ENCODE data around the gene DUOX2. TPM values are rescaled to one million over a fixed set of nuclear protein-coding genes. Genes with fewer than 3 reads are reported as not detected.

DUOX2 gene
- total and polyA plus RNA-seq, 2 experiments from 2014 or later = not detected

DNA sequence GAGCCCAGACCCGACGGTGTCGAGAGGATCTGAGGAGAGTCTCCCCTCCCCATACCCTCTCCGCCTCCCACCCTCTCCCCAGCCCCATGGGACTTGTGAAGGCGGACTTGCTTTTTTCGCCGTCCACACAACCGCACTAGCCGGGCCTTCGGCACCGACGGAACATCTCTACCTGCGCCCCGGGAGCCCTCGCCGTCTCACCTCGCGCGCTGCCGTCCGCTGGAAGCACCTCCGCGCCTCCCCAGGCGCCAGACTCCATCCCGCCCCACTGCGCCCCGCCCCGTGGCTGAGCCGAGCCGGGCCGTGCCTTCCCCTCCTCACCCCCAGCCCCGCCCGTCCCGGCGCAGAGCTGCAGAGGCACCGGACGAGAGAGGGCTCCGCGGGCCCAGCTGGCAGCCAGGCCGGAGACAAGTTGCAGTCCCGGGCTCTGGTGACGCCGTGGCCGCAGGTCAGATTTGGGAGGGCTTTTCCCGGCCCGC, 15.7 kb upstream of the DUOX2 start, which contains the start of the genes DUOX1 and DUOXA1:
DUOX1 (plus strand) TSS at position 344 of the 479 bp plus-strand sequence. CDS start 1,973 bp downstream, outside the sequence.
DUOXA1 (minus strand) TSS at position 229 of the 479 bp plus-strand sequence. CDS start 6,865 bp downstream, outside the sequence.
- H3K4me1 Mint-ChIP-seq = peaks cover 5% of the 10 kb centered on the region; the same call in 2 of the 3 replicates
- H4K20me1 ChIP-seq (replicated peaks; ENCODE audit: insufficient read depth) = no peaks in the 10 kb centered on the region; the same call in 1 of the 2 replicates
- H3K4me3 Mint-ChIP-seq = peak within 1 kb of the TSS; percentile 71
- no peaks in the 10 kb centered on the region for H3K79me2 ChIP-seq (replicated peaks; ENCODE audit: insufficient read depth)
- H3K27me3 ChIP-seq (ENCODE audit: insufficient read depth) = peaks cover 100% of the 10 kb centered on the region
- H3F3A ChIP-seq (replicated peaks; ENCODE audit: low read depth) = no peaks in the 10 kb centered on the region
- H3K9me3 Mint-ChIP-seq = no peaks in the 10 kb centered on the region; the same call in 2 of the 3 replicates
- H3K27ac Mint-ChIP-seq = no peak within 1 kb of the TSS
- TF ChIP-seq EZH2 (IDR thresholded peaks at IDR 0.05; ENCODE audit: low read depth, unreplicated experiment) = peak; percentile 83
- TF ChIP-seq ZNF462 (CRISPR knock-in tag; IDR thresholded peaks at IDR 0.05) = no peak
- peak within 1 kb of the TSS; percentile 63 for H3K4me3 ChIP-seq
- H3K9me2 ChIP-seq (ENCODE audit: insufficient read depth) = no peaks in the 10 kb centered on the region
- H3K4me1 ChIP-seq (ENCODE audit: insufficient read depth) = peaks cover 16% of the 10 kb centered on the region; the same call in 1 of the 2 replicates
- H3K36me3 ChIP-seq (ENCODE audit: insufficient read depth) = no peaks in the 10 kb centered on the region
- H3K27me3 Mint-ChIP-seq (ENCODE audit: insufficient read depth, low read depth, poor library complexity) = peaks cover 81% of the 10 kb centered on the region
- no peak within 1 kb of the TSS for H3K27ac ChIP-seq (ENCODE audit: low read depth)
- ATAC-seq = peak; percentile 86
- DNase-seq (ENCODE audit: low spot score) = peak; percentile 75
- H3K4me2 ChIP-seq = peak within 1 kb of the TSS; percentile 87
- peak within 1 kb of the TSS; percentile 95 for H2AFZ ChIP-seq
- H3K36me3 Mint-ChIP-seq (ENCODE audit: low read depth) = no peaks in the 10 kb centered on the region; the same call in 2 of the 3 replicates

GRCh38 chr15:45128971-45129639, 15.1 kb upstream of the DUOX2 start:
- H3K4me3 Mint-ChIP-seq = peak overlapping the region; percentile 71
- peaks cover 5% of the 10 kb centered on the region; the same call in 2 of the 3 replicates for H3K4me1 Mint-ChIP-seq
- DNase-seq (ENCODE audit: low spot score) (peak; percentile 39), ATAC-seq (peak; percentile 55)
- no peaks in the 10 kb centered on the region for H3K36me3 Mint-ChIP-seq (ENCODE audit: low read depth)
- peak overlapping the region; percentile 87 for H3K4me2 ChIP-seq
- peaks cover 76% of the 10 kb centered on the region for H3K27me3 Mint-ChIP-seq (ENCODE audit: insufficient read depth, low read depth, poor library complexity)
- H3K9me2 ChIP-seq (ENCODE audit: insufficient read depth) = no peaks in the 10 kb centered on the region
- peaks cover 16% of the 10 kb centered on the region; the same call in 1 of the 2 replicates for H3K4me1 ChIP-seq (ENCODE audit: insufficient read depth)
- H3F3A ChIP-seq (replicated peaks; ENCODE audit: low read depth) = no peaks in the 10 kb centered on the region
- no peaks in the 10 kb centered on the region for H3K9me3 Mint-ChIP-seq
- H3K79me2 ChIP-seq (replicated peaks; ENCODE audit: insufficient read depth) = no peaks in the 10 kb centered on the region
- peak overlapping the region; percentile 95 for H2AFZ ChIP-seq
- H3K4me3 ChIP-seq = peak overlapping the region; percentile 63
- no peak overlapping the region for H3K27ac Mint-ChIP-seq
- peak; percentile 63 for TF ChIP-seq EZH2 (IDR thresholded peaks at IDR 0.05; ENCODE audit: low read depth, unreplicated experiment)
- TF ChIP-seq EZH2phosphoT487 (IDR thresholded peaks at IDR 0.05; ENCODE audit: unreplicated experiment) = peak; percentile 69
- TF ChIP-seq ZNF462 (CRISPR knock-in tag; IDR thresholded peaks at IDR 0.05) = no peak
- H3K27ac ChIP-seq (ENCODE audit: low read depth) = no peak overlapping the region
- no peaks in the 10 kb centered on the region for H3K36me3 ChIP-seq (ENCODE audit: insufficient read depth)
- H3K27me3 ChIP-seq (ENCODE audit: insufficient read depth) = peaks cover 100% of the 10 kb centered on the region
- H4K20me1 ChIP-seq (replicated peaks; ENCODE audit: insufficient read depth) = no peaks in the 10 kb centered on the region; the same call in 1 of the 2 replicates
